Measurements from ENCODE around the gene SLC22A23.
"Not testable (repeated sequence)": the region's sequence is repeated elsewhere in the genome, so short reads cannot be mapped to it uniquely, and the experiment has no call there.

- not testable (repeated sequence) for TF ChIP-seq CTCF (conservative IDR thresholded peaks at IDR 0.05); ZFX (IDR thresholded peaks at IDR 0.05)
These were observed 78.0 kb downstream of the SLC22A23 start for GRCh38 chr6:3378808-3379207.

Data from C4-2B (cell line).